ENCODE results near the gene DHRS2.

DHRS2 gene

GRCh38 chr14:23660290-23661226 lies 24.4 kb downstream of the DHRS2 start:
- no peak for TF ChIP-seq CTCF (IDR thresholded peaks at IDR 0.05)
- Mint-ChIP-seq H3K9me3 (peaks cover 3% of the 10 kb centered on the region), H3K4me1 (no peaks in the 10 kb centered on the region), H3K27ac (no peak overlapping the region), H3K4me3 (no peak overlapping the region), H3K36me3 (ENCODE audit: low read depth) (no peaks in the 10 kb centered on the region), H3K27me3 (ENCODE audit: low read depth, poor library complexity) (peaks cover 30% of the 10 kb centered on the region)
- DNase-seq, result no peak

GRCh38 chr14:23661542-23661941 lies 25.4 kb downstream of the DHRS2 start:
- Mint-ChIP-seq H3K27me3 (ENCODE audit: low read depth, poor library complexity) (peaks cover 32% of the 10 kb centered on the region), H3K4me3 (no peak overlapping the region), H3K4me1 (no peaks in the 10 kb centered on the region), H3K9me3 (peaks cover 3% of the 10 kb centered on the region), H3K27ac (no peak overlapping the region), H3K36me3 (ENCODE audit: low read depth) (no peaks in the 10 kb centered on the region)
- no peak for TF ChIP-seq CTCF (IDR thresholded peaks at IDR 0.05)
- no peak for DNase-seq

DNA sequence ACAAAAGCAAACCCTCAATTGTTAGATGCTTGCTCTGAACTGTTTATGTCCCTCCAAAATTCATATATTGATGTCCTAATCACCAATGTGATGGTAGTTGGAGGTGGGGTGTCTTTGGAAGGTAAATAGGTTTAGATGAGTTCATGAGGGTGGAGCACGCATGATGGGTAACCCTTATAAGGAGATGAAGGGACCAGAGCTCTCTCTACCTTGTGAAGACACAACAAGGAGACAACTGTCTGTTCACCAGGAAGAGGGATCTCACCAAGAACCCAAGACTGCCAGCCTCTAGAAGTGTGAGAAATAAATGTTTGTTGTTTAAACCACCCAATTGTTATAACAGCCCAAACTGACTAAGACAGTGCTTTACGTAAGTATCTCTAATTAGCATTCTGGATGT lies 27.0 kb downstream of the DHRS2 start:
- peaks cover 32% of the 10 kb centered on the region for H3K27me3 Mint-ChIP-seq (ENCODE audit: low read depth, poor library complexity)
- DNase-seq, result no peak
- no peaks in the 10 kb centered on the region for H3K36me3 Mint-ChIP-seq (ENCODE audit: low read depth)

GRCh38 chr14:23663711-23664110 lies 27.5 kb downstream of the DHRS2 start:
- peaks cover 29% of the 10 kb centered on the region for H3K27me3 Mint-ChIP-seq (ENCODE audit: low read depth, poor library complexity)

More for the DNA sequence above, 27.0 kb downstream of the DHRS2 start:
- Mint-ChIP-seq H3K4me3 (no peak overlapping the region), H3K4me1 (no peaks in the 10 kb centered on the region), H3K9me3 (peaks cover 3% of the 10 kb centered on the region), H3K27ac (no peak overlapping the region)
- TF ChIP-seq CTCF (IDR thresholded peaks at IDR 0.05), result no peak

DNA sequence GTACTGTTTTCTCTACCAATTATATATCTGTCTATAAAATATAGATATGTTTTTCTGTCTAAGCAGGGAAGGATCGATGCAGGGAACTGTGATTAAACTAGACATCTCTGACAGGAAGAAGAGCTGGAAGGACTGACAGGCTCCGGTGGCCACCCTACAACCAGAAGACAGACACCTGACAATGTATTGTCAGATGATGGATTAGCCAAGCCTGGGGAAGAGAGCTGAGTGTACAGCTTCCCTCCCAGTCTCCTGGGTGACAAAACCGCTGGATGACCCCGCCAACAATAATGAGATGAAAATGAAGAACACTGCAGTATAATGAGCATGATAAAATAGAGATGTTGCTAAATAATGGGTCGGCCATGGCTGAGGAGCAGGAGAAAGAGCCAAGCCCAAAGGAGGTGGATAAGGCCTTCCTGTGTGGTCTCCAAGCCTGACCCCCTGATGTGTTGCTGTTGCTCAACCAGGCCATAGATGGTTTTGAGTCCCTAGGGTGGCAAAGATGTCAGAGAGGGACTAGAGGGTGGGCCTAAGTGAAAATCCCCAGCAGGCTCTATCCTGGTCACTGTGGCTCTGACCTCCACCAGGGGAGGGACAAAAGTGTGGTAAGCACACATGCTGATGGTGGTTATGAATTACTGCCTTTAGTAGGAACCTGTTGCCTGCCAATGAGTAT lies 28.2 kb downstream of the DHRS2 start:
- no peaks in the 10 kb centered on the region for H3K36me3 Mint-ChIP-seq (ENCODE audit: low read depth)
- no peak overlapping the region for H3K27ac Mint-ChIP-seq
- no peak for TF ChIP-seq CTCF (IDR thresholded peaks at IDR 0.05)
- peaks cover 3% of the 10 kb centered on the region for H3K9me3 Mint-ChIP-seq
- DNase-seq, result no peak
- H3K4me3 Mint-ChIP-seq, result no peak overlapping the region
- peaks cover 29% of the 10 kb centered on the region for H3K27me3 Mint-ChIP-seq (ENCODE audit: low read depth, poor library complexity)
- H3K4me1 Mint-ChIP-seq, result no peaks in the 10 kb centered on the region

More at GRCh38 chr14:23663711-23664110, 27.5 kb downstream of the DHRS2 start:
- Mint-ChIP-seq H3K4me1 (no peaks in the 10 kb centered on the region), H3K36me3 (ENCODE audit: low read depth) (no peaks in the 10 kb centered on the region), H3K9me3 (peaks cover 3% of the 10 kb centered on the region), H3K27ac (no peak overlapping the region), H3K4me3 (no peak overlapping the region)
- TF ChIP-seq CTCF (IDR thresholded peaks at IDR 0.05), result no peak
- DNase-seq, result no peak

Measured in nephron progenitor cell (in vitro differentiated cells).